GM10248 (cell line): ENCODE measurements around the gene CLDN11.

Source experiments
- CTCF ChIA-PET: fragments of 300-600 bp; sonication (Branson Sonifier 250); formaldehyde crosslinking; extraction: SDS; loops from one replicate; lab custom pipeline; 2021; ENCODE audit warnings: antibody characterized with exemption; lab: Yijun Ruan, JAX
- POLR2A ChIA-PET: fragments of 350-650 bp; sonication (Branson Sonifier 250); formaldehyde crosslinking; extraction: SDS; loops from one replicate; lab custom pipeline; 2020; ENCODE audit warnings: antibody characterized with exemption; lab: Yijun Ruan, JAX
- DNase-seq: peaks from one replicate; pipeline ENCODE4 v3.0.0; 2012; ENCODE audit errors: extremely low spot score
- TF ChIP-seq, protein P1 (sequence below): IDR thresholded peaks from 2 replicates; pipeline ENCODE4 v1.5.1; 2012; ENCODE audit warnings: mild to moderate bottlenecking, low read depth; ENCODE audit errors: extremely low read depth, missing control alignments, control extremely low read depth

CLDN11 gene

DNA sequence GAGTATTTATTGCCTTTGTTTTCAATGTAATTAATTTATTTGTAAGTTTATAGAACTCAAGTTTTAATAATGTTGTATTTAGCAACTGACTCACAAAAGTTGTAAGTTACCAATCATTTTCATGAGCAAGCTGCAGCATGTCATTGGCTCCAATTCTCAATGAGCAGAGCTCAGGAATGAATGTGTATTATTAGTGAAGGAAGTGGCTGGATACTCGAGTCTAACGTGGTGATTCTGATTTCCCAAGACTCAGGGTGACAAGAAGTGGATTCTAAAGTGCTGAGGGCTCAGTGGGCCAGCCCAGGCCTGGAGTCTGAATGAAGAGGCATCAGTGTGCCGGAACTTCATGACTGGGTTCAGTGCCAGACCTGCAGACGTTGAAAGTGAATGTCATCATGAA is 39.6 kb downstream of the CLDN11 start:
- DNase-seq, result no peak
- ChIA-PET CTCF (interaction anchor here (0.9 to 1.9 kb wide), 6 partner anchors 17 to 44 kb away, joined by 3 to 6 read pairs (median 4); no protein-coding TSS in a partner anchor), POLR2A (no interaction called here)
- TF ChIP-seq, protein P1, sequence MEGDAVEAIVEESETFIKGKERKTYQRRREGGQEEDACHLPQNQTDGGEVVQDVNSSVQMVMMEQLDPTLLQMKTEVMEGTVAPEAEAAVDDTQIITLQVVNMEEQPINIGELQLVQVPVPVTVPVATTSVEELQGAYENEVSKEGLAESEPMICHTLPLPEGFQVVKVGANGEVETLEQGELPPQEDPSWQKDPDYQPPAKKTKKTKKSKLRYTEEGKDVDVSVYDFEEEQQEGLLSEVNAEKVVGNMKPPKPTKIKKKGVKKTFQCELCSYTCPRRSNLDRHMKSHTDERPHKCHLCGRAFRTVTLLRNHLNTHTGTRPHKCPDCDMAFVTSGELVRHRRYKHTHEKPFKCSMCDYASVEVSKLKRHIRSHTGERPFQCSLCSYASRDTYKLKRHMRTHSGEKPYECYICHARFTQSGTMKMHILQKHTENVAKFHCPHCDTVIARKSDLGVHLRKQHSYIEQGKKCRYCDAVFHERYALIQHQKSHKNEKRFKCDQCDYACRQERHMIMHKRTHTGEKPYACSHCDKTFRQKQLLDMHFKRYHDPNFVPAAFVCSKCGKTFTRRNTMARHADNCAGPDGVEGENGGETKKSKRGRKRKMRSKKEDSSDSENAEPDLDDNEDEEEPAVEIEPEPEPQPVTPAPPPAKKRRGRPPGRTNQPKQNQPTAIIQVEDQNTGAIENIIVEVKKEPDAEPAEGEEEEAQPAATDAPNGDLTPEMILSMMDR, result no peak

DNA sequence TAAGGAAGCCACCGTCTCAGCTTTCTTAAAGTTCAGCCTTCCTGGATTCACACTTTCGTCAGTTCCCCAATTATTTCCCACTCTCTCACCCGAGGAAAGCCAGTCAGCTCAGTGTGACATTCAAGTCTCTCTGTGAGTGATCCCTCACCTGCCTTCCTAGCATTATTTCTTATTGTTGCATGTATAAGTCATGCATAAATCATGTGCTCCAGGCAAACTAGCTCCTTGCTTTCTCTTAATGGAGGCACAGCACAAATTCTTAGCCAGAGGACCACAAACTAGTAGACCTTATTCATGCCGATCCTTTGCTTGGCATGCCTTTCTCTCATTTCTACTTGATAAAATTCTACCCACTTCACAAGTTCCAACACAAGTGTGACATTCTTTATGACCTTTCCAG is 44.3 kb downstream of the CLDN11 start:
- TF ChIP-seq, protein P1, result no peak
- ChIA-PET POLR2A (no interaction called here), CTCF (interaction anchor here (0.8 to 1.4 kb wide), 2 partner anchors 23 to 31 kb away, joined by 3 read pairs; no protein-coding TSS in a partner anchor)
- no peak for DNase-seq

DNA sequence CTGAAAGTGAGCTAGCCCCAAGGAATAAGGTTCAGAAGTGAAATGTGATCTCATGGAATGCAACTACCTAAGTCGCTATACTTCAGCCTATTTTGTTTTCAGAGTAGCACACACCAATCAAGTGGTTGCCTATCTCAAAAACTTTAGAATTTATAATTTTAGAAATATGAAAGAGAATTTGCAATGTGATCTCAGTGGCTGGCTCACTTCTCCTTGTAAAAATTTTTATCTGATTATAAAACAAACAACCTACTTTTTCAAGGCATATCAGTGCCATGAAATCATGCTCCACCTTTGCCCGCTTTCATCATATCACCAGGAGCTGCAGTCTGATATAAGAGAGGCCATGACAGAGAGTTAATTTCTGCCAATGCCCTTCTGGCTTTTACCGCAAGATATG is 47.3 kb downstream of the CLDN11 start:
- TF ChIP-seq, protein P1, result no peak
- no peak for DNase-seq
- CTCF ChIA-PET, result no interaction called here
- POLR2A ChIA-PET, result no interaction called here

DNA sequence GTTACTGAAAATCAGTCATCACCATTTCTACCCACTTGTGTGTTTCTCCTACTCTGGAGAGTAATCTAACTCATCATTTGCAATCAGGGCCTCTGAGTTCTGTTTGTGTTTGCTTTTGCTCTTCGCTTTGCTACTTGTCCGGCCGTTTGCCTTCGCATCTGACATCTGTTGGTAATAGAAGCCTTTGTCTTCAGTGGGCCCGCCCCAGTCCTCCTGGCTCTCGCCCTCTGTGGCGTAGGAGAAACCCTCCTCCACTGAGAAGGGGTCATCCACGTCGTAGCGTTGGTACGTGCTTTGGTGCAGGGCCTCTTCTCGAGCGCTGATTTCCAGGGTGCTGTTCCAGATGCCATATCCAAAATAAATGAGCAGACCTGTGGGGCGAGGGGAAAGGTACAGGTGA is 48.3 kb downstream of the CLDN11 start:
- ChIA-PET POLR2A (no interaction called here), CTCF (no interaction called here)
- no peak for DNase-seq
- TF ChIP-seq, protein P1, result no peak

DNA sequence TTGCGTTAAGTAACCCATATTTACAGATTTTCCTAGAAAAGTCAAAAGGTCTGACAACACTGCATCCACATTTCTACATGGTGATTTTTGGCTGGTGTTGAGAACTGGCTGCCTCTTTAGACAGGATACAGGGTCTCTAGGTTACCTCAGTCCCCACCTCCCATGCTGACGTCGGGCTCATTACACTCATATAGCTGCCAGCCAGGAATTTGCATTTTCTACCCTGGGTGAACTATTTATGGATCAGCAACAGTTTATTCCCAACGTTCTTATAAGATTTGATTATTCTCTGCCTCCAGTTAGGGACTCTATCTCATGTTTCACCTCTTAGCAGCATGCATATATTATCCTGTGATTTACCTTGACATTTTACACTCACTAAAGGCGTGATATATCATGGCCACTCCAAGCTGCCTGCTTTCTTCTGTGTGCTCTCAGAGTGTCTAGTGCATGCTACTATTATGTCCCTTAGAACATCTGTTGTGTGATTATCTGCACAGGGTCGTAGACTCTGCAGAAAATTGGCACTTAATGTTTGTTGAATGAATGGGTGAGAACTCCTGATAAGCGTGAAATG is 49.0 kb downstream of the CLDN11 start:
- CTCF ChIA-PET, result no interaction called here
- POLR2A ChIA-PET, result no interaction called here
- TF ChIP-seq, protein P1, result no peak
- DNase-seq, result no peak

DNA sequence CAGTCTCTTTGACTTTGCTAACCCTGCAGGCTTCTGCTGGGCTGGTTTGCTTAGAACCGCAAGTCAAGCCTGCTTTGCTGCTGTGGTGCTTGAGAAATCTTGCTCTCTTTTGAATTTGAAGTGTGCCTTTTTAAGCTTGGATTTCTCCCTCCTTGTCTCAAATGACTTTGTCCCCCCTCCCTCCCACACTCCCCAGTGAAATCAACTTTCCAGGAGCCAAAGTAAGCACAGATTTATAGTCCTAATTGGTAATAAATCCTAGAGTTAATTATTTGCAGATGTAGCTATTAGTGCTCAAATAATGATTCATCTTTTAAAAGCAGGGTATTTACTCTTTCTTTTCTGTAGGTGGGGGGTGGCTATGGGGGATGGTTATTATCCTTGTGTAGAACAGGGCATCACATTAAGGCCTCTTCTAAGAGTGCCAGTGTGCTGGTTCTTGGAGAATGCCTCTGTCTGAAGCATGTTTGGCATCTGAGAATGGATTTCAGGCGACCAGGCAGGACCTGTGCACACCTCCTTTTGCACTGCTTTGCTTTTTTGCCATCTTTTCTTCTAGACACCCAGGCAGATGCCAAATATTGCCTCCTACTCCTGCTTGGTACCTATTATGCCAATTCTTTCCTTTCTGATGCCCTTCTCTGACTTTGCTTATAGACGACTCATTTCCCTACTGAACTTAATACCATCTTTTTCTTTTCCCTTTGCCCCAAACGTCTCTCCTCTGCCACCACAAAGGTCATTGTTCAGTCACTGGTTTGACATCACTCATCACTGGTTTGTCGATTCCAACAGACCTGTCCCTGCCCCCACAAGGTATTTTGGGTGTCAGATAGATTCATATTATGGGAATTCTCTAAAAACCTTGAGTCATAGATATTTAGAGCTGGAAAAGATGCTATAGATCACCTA is 50.7 kb downstream of the CLDN11 start:
- ChIA-PET POLR2A (no interaction called here), CTCF (no interaction called here)
- TF ChIP-seq, protein P1, result no peak
- DNase-seq, result no peak
